Naive B cell (primary cell): ENCODE results near the gene NAALADL2. TPM values are rescaled to one million over a fixed set of nuclear protein-coding genes. Genes with fewer than 3 reads are reported as not detected.

ENCODE experiments used
- ATAC-seq, 2 donors: fragments of 150-1000 bp; cut with Tn5 transposase; 2 replicates each; pipeline ENCODE4 v1.10.0; 2021; ENCODE audit warnings: low read depth in 2 of 2, mild to moderate bottlenecking in 2 of 2, moderate library complexity in 2 of 2
- DNase-seq: peaks from one replicate; pipeline ENCODE4 v3.0.0; 2022
- H3K27ac Mint-ChIP-seq, 6 donors: one replicate each; pipeline ENCODE4 v1.8.0; 2020 to 2022; ENCODE audit warnings: mild to moderate bottlenecking in 6 of 6, mixed read lengths in 6 of 6, moderate library complexity in 5 of 6, inconsistent platforms in 2 of 6
- H3K27me3 Mint-ChIP-seq, 3 donors: one replicate each; pipeline ENCODE4 v1.8.0; 2021 to 2022; ENCODE audit warnings: mixed read lengths in 3 of 3, mild to moderate bottlenecking in 1 of 3
- H3K36me3 Mint-ChIP-seq, 2 donors: one replicate each; pipeline ENCODE4 v1.8.0; 2020 to 2022; ENCODE audit warnings: mixed read lengths in 2 of 2, inconsistent platforms in 1 of 2, mild to moderate bottlenecking in 1 of 2
- H3K4me1 Mint-ChIP-seq, 3 donors: one replicate each; pipeline ENCODE4 v1.8.0; 2020 to 2022; ENCODE audit warnings: mixed read lengths in 3 of 3, inconsistent platforms in 1 of 3, mild to moderate bottlenecking in 1 of 3, moderate library complexity in 1 of 3
- H3K4me3 Mint-ChIP-seq, 8 donors: one replicate each; pipeline ENCODE4 v1.8.0; 2020 to 2022; ENCODE audit warnings: mild to moderate bottlenecking in 8 of 8, mixed read lengths in 8 of 8, moderate library complexity in 8 of 8, inconsistent platforms in 2 of 8
- H3K9me3 Mint-ChIP-seq, 7 donors: one replicate each; pipeline ENCODE4 v1.8.0; 2020 to 2022; ENCODE audit warnings: mixed read lengths in 7 of 7, mild to moderate bottlenecking in 5 of 7, inconsistent platforms in 2 of 7, moderate library complexity in 1 of 7
- polyA plus RNA-seq, 6 donors: library from polyadenylated mRNA; unstranded; fragments of 300-500 nt; fragmentation: Illumina TruSeq; gene quantifications; one replicate each; pipeline ENCODE4 v1.2.3, GENCODE V29; 2021; ENCODE audit warnings: low read depth in 6 of 6

NAALADL2 gene
- polyA plus RNA-seq: not detected

- Mint-ChIP-seq H3K36me3 (no peaks in the 10 kb centered on the region), H3K27ac (peak within 1 kb of the TSS in 1 of 6 donors; percentile 7)
These were observed at the start of gene NAALADL2 for GRCh38 chr3:174859114-174859735. Gene NAALADL2, plus strand, starts transcription at chr3:174859334.

GRCh38 chr3:174810254-174810653, 48.9 kb upstream of the NAALADL2 start:
- no peak for DNase-seq
- no peak for ATAC-seq

More at GRCh38 chr3:174859114-174859735, at the start of gene NAALADL2:
- Mint-ChIP-seq H3K4me1 (no peaks in the 10 kb centered on the region), H3K9me3 (peaks cover 0 to 5% (median 0%) of the 10 kb centered on the region in 7 donors), H3K27me3 (no peaks in the 10 kb centered on the region), H3K4me3 (no peak within 1 kb of the TSS)
- DNase-seq (no peak), ATAC-seq (no peak)

GRCh38 chr3:174812172-174812862, 46.8 kb upstream of the NAALADL2 start:
- Mint-ChIP-seq H3K4me1 (no peaks in the 10 kb centered on the region), H3K27ac (no peak overlapping the region), H3K4me3 (no peak overlapping the region), H3K27me3 (no peaks in the 10 kb centered on the region), H3K36me3 (no peaks in the 10 kb centered on the region), H3K9me3 (peaks cover 0 to 11% (median 4%) of the 10 kb centered on the region in 7 donors)
- ATAC-seq: no peak
- DNase-seq: no peak

More at GRCh38 chr3:174810254-174810653, 48.9 kb upstream of the NAALADL2 start:
- Mint-ChIP-seq H3K27me3 (no peaks in the 10 kb centered on the region), H3K4me3 (no peak overlapping the region), H3K4me1 (no peaks in the 10 kb centered on the region), H3K27ac (no peak overlapping the region), H3K36me3 (no peaks in the 10 kb centered on the region), H3K9me3 (peaks cover 0 to 11% (median 4%) of the 10 kb centered on the region in 7 donors)

- Mint-ChIP-seq H3K9me3 (peaks cover 0 to 4% (median 2%) of the 10 kb centered on the region in 7 donors), H3K36me3 (no peaks in the 10 kb centered on the region), H3K4me3 (no peak overlapping the region), H3K27me3 (no peaks in the 10 kb centered on the region), H3K4me1 (no peaks in the 10 kb centered on the region), H3K27ac (no peak overlapping the region)
- ATAC-seq (no peak), DNase-seq (no peak)
These were observed 43.4 kb upstream of the NAALADL2 start for GRCh38 chr3:174815750-174816149.

- Mint-ChIP-seq H3K36me3 (no peaks in the 10 kb centered on the region), H3K9me3 (peaks cover 0 to 3% (median 0%) of the 10 kb centered on the region in 7 donors), H3K27ac (no peak overlapping the region), H3K4me1 (no peaks in the 10 kb centered on the region), H3K4me3 (no peak overlapping the region), H3K27me3 (no peaks in the 10 kb centered on the region)
- ATAC-seq (no peak), DNase-seq (no peak)
These were observed 38.2 kb upstream of the NAALADL2 start for GRCh38 chr3:174820885-174821284.

GRCh38 chr3:174821477-174821876, 37.7 kb upstream of the NAALADL2 start:
- H3K4me3 Mint-ChIP-seq: no peak overlapping the region
- H3K36me3 Mint-ChIP-seq: no peaks in the 10 kb centered on the region
- no peak overlapping the region for H3K27ac Mint-ChIP-seq
- H3K4me1 Mint-ChIP-seq: no peaks in the 10 kb centered on the region
- H3K9me3 Mint-ChIP-seq: peaks cover 0 to 6% (median 0%) of the 10 kb centered on the region in 7 donors
- H3K27me3 Mint-ChIP-seq: no peaks in the 10 kb centered on the region
- ATAC-seq (no peak), DNase-seq (no peak)

GRCh38 chr3:174822320-174822719, 36.8 kb upstream of the NAALADL2 start:
- no peak for ATAC-seq
- Mint-ChIP-seq H3K4me1 (no peaks in the 10 kb centered on the region), H3K27me3 (no peaks in the 10 kb centered on the region), H3K4me3 (no peak overlapping the region), H3K36me3 (no peaks in the 10 kb centered on the region), H3K9me3 (peaks cover 0 to 9% (median 0%) of the 10 kb centered on the region in 7 donors), H3K27ac (no peak overlapping the region)
- no peak for DNase-seq

GRCh38 chr3:174826069-174826468, 33.1 kb upstream of the NAALADL2 start:
- no peaks in the 10 kb centered on the region for H3K36me3 Mint-ChIP-seq

GRCh38 chr3:174844746-174845145, 14.4 kb upstream of the NAALADL2 start:
- H3K4me1 Mint-ChIP-seq: no peaks in the 10 kb centered on the region
- DNase-seq: no peak
- H3K27me3 Mint-ChIP-seq: no peaks in the 10 kb centered on the region
- no peaks in the 10 kb centered on the region for H3K36me3 Mint-ChIP-seq
- no peak for ATAC-seq
- no peak overlapping the region for H3K27ac Mint-ChIP-seq
- peaks cover 0 to 10% (median 2%) of the 10 kb centered on the region in 7 donors for H3K9me3 Mint-ChIP-seq
- no peak overlapping the region for H3K4me3 Mint-ChIP-seq

More at GRCh38 chr3:174826069-174826468, 33.1 kb upstream of the NAALADL2 start:
- ATAC-seq (no peak), DNase-seq (no peak)
- H3K4me1 Mint-ChIP-seq: no peaks in the 10 kb centered on the region
- no peaks in the 10 kb centered on the region for H3K27me3 Mint-ChIP-seq
- peaks cover 0 to 16% (median 4%) of the 10 kb centered on the region in 7 donors for H3K9me3 Mint-ChIP-seq
- H3K4me3 Mint-ChIP-seq: no peak overlapping the region
- no peak overlapping the region for H3K27ac Mint-ChIP-seq

- Mint-ChIP-seq H3K4me3 (no peak overlapping the region), H3K27ac (no peak overlapping the region), H3K4me1 (no peaks in the 10 kb centered on the region), H3K27me3 (no peaks in the 10 kb centered on the region), H3K9me3 (peaks cover 0 to 10% (median 5%) of the 10 kb centered on the region in 7 donors), H3K36me3 (no peaks in the 10 kb centered on the region)
- DNase-seq: no peak
- ATAC-seq: no peak
These were observed 13.1 kb upstream of the NAALADL2 start for GRCh38 chr3:174846055-174846454.

- Mint-ChIP-seq H3K9me3 (peaks cover 0 to 6% (median 2%) of the 10 kb centered on the region in 7 donors), H3K4me3 (no peak overlapping the region), H3K36me3 (no peaks in the 10 kb centered on the region), H3K27ac (no peak overlapping the region), H3K27me3 (no peaks in the 10 kb centered on the region), H3K4me1 (no peaks in the 10 kb centered on the region)
- DNase-seq (no peak), ATAC-seq (no peak)
These were observed 4.1 kb upstream of the NAALADL2 start for GRCh38 chr3:174854987-174855386.

GRCh38 chr3:174857301-174857700, 1.8 kb upstream of the NAALADL2 start:
- H3K4me3 Mint-ChIP-seq: no peak overlapping the region
- no peak overlapping the region for H3K27ac Mint-ChIP-seq
- DNase-seq (no peak), ATAC-seq (no peak)
- no peaks in the 10 kb centered on the region for H3K36me3 Mint-ChIP-seq
- no peaks in the 10 kb centered on the region for H3K4me1 Mint-ChIP-seq
- no peaks in the 10 kb centered on the region for H3K27me3 Mint-ChIP-seq
- peaks cover 0 to 5% (median 2%) of the 10 kb centered on the region in 7 donors for H3K9me3 Mint-ChIP-seq

GRCh38 chr3:174858353-174858752, 781 bp upstream of the NAALADL2 start:
- Mint-ChIP-seq H3K36me3 (no peaks in the 10 kb centered on the region), H3K4me1 (no peaks in the 10 kb centered on the region), H3K27me3 (no peaks in the 10 kb centered on the region), H3K27ac (no peak overlapping the region), H3K9me3 (peaks cover 0 to 5% (median 0%) of the 10 kb centered on the region in 7 donors), H3K4me3 (no peak overlapping the region)
- ATAC-seq (no peak), DNase-seq (no peak)

GRCh38 chr3:174859756-174860155, 622 bp downstream of the NAALADL2 start:
- Mint-ChIP-seq H3K4me1 (no peaks in the 10 kb centered on the region), H3K27me3 (no peaks in the 10 kb centered on the region), H3K27ac (no peak overlapping the region), H3K9me3 (peaks cover 0 to 5% (median 0%) of the 10 kb centered on the region in 7 donors), H3K36me3 (no peaks in the 10 kb centered on the region), H3K4me3 (no peak overlapping the region)
- DNase-seq: no peak
- ATAC-seq: no peak
